ENCODE results near the gene TPST2.
"Not testable (repeated sequence)": the region's sequence is repeated elsewhere in the genome, so short reads cannot be mapped to it uniquely, and the experiment has no call there.

GRCh38 chr22:26613753-26614152 lies 23.8 kb upstream of the TPST2 start:
- not testable (repeated sequence) for TF ChIP-seq CTCF (conservative IDR thresholded peaks at IDR 0.05); ZFX (IDR thresholded peaks at IDR 0.05)

All from C4-2B (cell line).